ENCODE data around the gene SYTL3.
"Not testable (repeated sequence)": the region's sequence is repeated elsewhere in the genome, so short reads cannot be mapped to it uniquely, and the experiment has no call there.

SYTL3 gene

GRCh38 chr6:158778005-158778527, 128.2 kb downstream of the SYTL3 start:
- no peak for DNase-seq

GRCh38 chr6:158780246-158780884, 130.5 kb downstream of the SYTL3 start:
- no peak for DNase-seq

- DNase-seq = no peak
Measured at GRCh38 chr6:158780988-158781691, 131.3 kb downstream of the SYTL3 start.

GRCh38 chr6:158781692-158782373, 132.0 kb downstream of the SYTL3 start:
- DNase-seq = no peak

GRCh38 chr6:158782432-158783166, 132.7 kb downstream of the SYTL3 start:
- no peak for DNase-seq

- DNase-seq = no peak
Measured at GRCh38 chr6:158783167-158783450, 133.3 kb downstream of the SYTL3 start.

- no peak for DNase-seq
Measured at GRCh38 chr6:158783851-158784250, 134.0 kb downstream of the SYTL3 start.

GRCh38 chr6:158784505-158784904, 134.7 kb downstream of the SYTL3 start:
- DNase-seq = no peak

GRCh38 chr6:158785036-158785435, 135.2 kb downstream of the SYTL3 start:
- DNase-seq = no peak

- DNase-seq = no peak
Measured at GRCh38 chr6:158786645-158787304, 136.9 kb downstream of the SYTL3 start.

GRCh38 chr6:158787395-158787794, 137.5 kb downstream of the SYTL3 start:
- DNase-seq = no peak

GRCh38 chr6:158789115-158789917, 139.5 kb downstream of the SYTL3 start:
- no peak for DNase-seq

GRCh38 chr6:158791274-158791855, 141.5 kb downstream of the SYTL3 start:
- no peak for DNase-seq

- not testable (repeated sequence) for DNase-seq
Measured at GRCh38 chr6:158792505-158792904, 142.7 kb downstream of the SYTL3 start.

GRCh38 chr6:158793432-158793831, 143.6 kb downstream of the SYTL3 start:
- DNase-seq = peak; percentile 11

- DNase-seq = no peak
Measured at GRCh38 chr6:158795516-158795915, 145.7 kb downstream of the SYTL3 start.

- DNase-seq = no peak
Measured at GRCh38 chr6:158796353-158796752, 146.5 kb downstream of the SYTL3 start.

- DNase-seq = peak; percentile 47
Measured at GRCh38 chr6:158797331-158798310, 147.8 kb downstream of the SYTL3 start.

GRCh38 chr6:158798311-158798710, 148.5 kb downstream of the SYTL3 start:
- DNase-seq = no peak
